Parathyroid adenoma (tissue), 2 donors: Measurements from ENCODE around the gene DNAJB5.

Experiments
- H2AFZ ChIP-seq: fragments of 300-600 bp; sonication (generic); one replicate; pipeline ENCODE4 v1.7.0; 2017; ENCODE audit warnings: antibody characterized with exemption, mild to moderate bottlenecking
- H3K27ac ChIP-seq: fragments of 300-600 bp; sonication (generic); one replicate; pipeline ENCODE4 v1.7.0; 2017
- H3K27me3 ChIP-seq: fragments of 300-600 bp; sonication (generic); one replicate; pipeline ENCODE4 v1.7.0; 2017; ENCODE audit warnings: low read length; ENCODE audit not compliant: control insufficient read depth, insufficient read depth
- H3K36me3 ChIP-seq: fragments of 300-600 bp; sonication (generic); one replicate; pipeline ENCODE4 v1.7.0; 2017; ENCODE audit warnings: low read length; ENCODE audit not compliant: control insufficient read depth, insufficient read depth
- H3K4me1 ChIP-seq: fragments of 300-600 bp; sonication (generic); one replicate; pipeline ENCODE4 v1.7.0; 2017; ENCODE audit warnings: control low read depth
- H3K4me2 ChIP-seq: fragments of 300-600 bp; sonication (generic); one replicate; pipeline ENCODE4 v1.7.0; 2017; ENCODE audit warnings: low read length
- H3K4me3 ChIP-seq: fragments of 300-600 bp; sonication (generic); one replicate; pipeline ENCODE4 v1.7.0; 2017; ENCODE audit warnings: low read depth, low read length
- H3K79me2 ChIP-seq: fragments of 300-600 bp; sonication (generic); one replicate; pipeline ENCODE4 v1.7.0; 2017; ENCODE audit warnings: control low read depth
- H3K9ac ChIP-seq: fragments of 300-600 bp; sonication (generic); one replicate; pipeline ENCODE4 v1.7.0; 2017; ENCODE audit warnings: mild to moderate bottlenecking
- H3K9me3 ChIP-seq: fragments of 300-600 bp; sonication (generic); one replicate; pipeline ENCODE4 v1.7.0; 2017; ENCODE audit warnings: low read length; ENCODE audit not compliant: control insufficient read depth
- CTCF ChIP-seq: fragments of 300-600 bp; sonication (generic); IDR thresholded peaks from one replicate; pipeline ENCODE4 v1.7.0; 2017; ENCODE audit warnings: antibody characterized with exemption, mild to moderate bottlenecking
- donor health status: primary hyperparathyroidism.

DNAJB5 gene

DNA sequence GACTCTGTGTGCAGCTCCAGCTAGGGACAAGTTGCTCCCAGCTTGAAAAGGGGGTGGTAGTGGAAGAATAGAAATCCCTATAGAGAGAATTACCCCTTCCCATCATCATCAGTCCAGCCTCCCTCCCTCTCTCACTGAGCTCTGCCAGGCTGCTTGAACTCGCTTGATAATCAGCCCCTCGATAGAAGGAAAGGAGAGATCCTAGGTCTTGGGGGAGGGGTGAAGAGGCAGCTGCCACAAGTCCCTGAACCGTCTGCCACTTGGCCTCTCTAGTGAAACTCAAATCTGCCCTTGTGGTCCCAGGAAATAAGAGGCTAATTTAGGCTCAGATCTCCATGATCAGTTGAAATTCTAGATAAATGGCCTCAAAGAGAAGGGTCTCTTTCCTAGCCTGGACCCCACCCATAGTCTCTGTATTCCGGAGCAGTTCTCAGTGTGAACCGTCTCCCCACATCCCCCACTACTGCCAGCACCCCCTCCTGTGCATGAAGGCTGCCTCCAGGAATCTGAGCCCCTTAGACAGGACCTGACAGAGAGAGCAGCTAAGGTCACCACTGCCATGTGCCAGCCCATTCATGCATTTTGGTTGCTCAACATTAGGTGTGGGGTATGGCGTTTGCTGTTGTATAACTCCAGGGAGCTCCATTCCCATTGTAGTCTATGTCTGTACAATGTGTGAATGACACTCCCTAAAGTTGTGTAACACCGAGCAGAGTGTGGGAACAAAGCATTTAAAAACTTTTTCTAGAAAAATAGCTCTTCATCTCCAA is 5.5 kb downstream of the DNAJB5 start:
- Histone ChIP-seq H3K9ac (no peak overlapping the region), H3K79me2 (no peaks in the 10 kb centered on the region), H3K27me3 (no peaks in the 10 kb centered on the region), H2AFZ (no peak overlapping the region), H3K9me3 (no peaks in the 10 kb centered on the region), H3K4me3 (no peak overlapping the region), H3K36me3 (no peaks in the 10 kb centered on the region), H3K4me2 (no peak overlapping the region), H3K4me1 (no peaks in the 10 kb centered on the region), H3K27ac (no peak overlapping the region)
- no peak for TF ChIP-seq CTCF

DNA sequence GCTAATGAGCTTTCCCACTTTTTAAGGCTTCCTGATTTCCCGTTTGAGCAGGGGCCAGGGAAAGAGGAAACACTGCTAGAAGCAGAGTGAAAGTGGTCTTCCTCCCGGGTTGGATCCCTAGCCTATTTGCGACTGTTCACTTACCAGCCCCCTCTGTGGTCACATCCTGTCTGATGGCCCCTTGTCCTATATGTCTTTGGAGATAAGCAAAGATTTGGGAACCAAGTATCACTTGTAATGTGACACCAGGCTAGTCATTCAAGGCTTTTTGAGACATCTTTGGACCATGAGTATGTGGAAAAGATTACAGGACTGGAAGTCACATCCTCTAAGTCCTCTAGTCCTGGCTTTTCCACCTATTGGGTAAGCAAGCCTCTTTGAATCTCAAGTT is 6.1 kb downstream of the DNAJB5 start:
- no peak overlapping the region for H3K9ac ChIP-seq
- no peak overlapping the region for H2AFZ ChIP-seq
- no peak overlapping the region for H3K27ac ChIP-seq
- H3K4me3 ChIP-seq = no peak overlapping the region
- H3K4me2 ChIP-seq = no peak overlapping the region
- no peaks in the 10 kb centered on the region for H3K4me1 ChIP-seq
- TF ChIP-seq CTCF = no peak
- no peaks in the 10 kb centered on the region for H3K79me2 ChIP-seq
- no peaks in the 10 kb centered on the region for H3K27me3 ChIP-seq
- no peaks in the 10 kb centered on the region for H3K9me3 ChIP-seq
- H3K36me3 ChIP-seq = no peaks in the 10 kb centered on the region

DNA sequence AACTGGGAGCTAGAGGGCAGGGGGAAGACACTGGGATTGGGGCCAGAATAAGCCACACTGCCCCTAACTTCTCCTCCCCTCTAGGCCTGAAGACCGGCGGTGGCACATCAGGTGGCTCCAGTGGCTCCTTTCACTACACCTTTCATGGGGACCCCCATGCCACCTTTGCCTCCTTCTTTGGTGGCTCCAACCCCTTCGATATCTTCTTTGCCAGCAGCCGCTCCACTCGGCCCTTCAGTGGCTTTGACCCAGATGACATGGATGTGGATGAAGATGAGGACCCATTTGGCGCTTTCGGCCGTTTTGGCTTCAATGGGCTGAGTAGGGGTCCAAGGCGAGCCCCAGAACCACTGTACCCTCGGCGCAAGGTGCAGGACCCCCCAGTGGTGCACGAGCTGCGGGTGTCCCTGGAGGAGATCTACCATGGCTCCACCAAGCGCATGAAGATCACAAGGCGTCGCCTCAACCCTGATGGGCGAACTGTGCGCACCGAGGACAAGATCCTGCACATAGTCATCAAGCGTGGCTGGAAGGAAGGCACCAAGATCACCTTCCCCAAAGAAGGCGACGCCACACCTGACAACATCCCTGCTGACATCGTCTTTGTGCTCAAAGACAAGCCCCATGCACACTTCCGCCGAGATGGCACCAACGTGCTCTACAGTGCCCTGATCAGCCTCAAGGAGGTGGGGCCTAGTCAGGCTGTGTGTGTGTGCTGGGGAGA is 6.8 kb downstream of the DNAJB5 start:
- Histone ChIP-seq H3K79me2 (no peaks in the 10 kb centered on the region), H3K4me3 (no peak overlapping the region), H3K9me3 (no peaks in the 10 kb centered on the region), H2AFZ (no peak overlapping the region), H3K4me2 (no peak overlapping the region), H3K9ac (no peak overlapping the region), H3K27ac (no peak overlapping the region), H3K27me3 (no peaks in the 10 kb centered on the region), H3K4me1 (no peaks in the 10 kb centered on the region), H3K36me3 (no peaks in the 10 kb centered on the region)
- TF ChIP-seq CTCF = no peak

GRCh38 chr9:34996905-34997279 is 7.3 kb downstream of the DNAJB5 start:
- Histone ChIP-seq H3K4me1 (no peaks in the 10 kb centered on the region), H3K9ac (no peak overlapping the region), H3K9me3 (no peaks in the 10 kb centered on the region), H2AFZ (no peak overlapping the region), H3K27me3 (no peaks in the 10 kb centered on the region), H3K36me3 (no peaks in the 10 kb centered on the region), H3K4me2 (no peak overlapping the region), H3K4me3 (no peak overlapping the region), H3K27ac (no peak overlapping the region), H3K79me2 (no peaks in the 10 kb centered on the region)
- no peak for TF ChIP-seq CTCF
